HepG2 (cell line): ENCODE data around the gene ZNF367. TPM values are rescaled to one million over a fixed set of nuclear protein-coding genes. Genes with fewer than 3 reads are reported as not detected.

Experiments
- CCAR2 ChIP-seq: fragments of 200-400 bp; formaldehyde crosslinking; optimal IDR thresholded peaks from 2 replicates; pipeline ENCODE3; 2018; ENCODE audit warnings: low read depth, mild to moderate bottlenecking, low read length, moderate library complexity
- JUNB ChIP-seq: sonication (generic); formaldehyde crosslinking; IDR thresholded peaks from 2 replicates; pipeline ENCODE4 v1.8.0; 2022; ENCODE audit warnings: missing genetic modification reagents, mild to moderate bottlenecking, borderline replicate concordance
- KMT2B ChIP-seq: IDR thresholded peaks from 2 replicates; pipeline ENCODE4 v1.6.1; 2016; ENCODE audit warnings: missing genetic modification reagents, missing compliant biosample characterization
- NCOR1 ChIP-seq: fragments of 200-600 bp; sonication (generic); IDR thresholded peaks from 2 replicates; pipeline ENCODE4 v1.7.0; 2017; ENCODE audit warnings: antibody characterized with exemption, low read length, borderline replicate concordance
- NFYC ChIP-seq: IDR thresholded peaks from 2 replicates; pipeline ENCODE4 v1.6.1; 2016; ENCODE audit warnings: missing genetic modification reagents, missing compliant biosample characterization
- NR1H2 ChIP-seq: sonication (generic); formaldehyde crosslinking; IDR thresholded peaks from 2 replicates; pipeline ENCODE4 v1.8.1; 2022; ENCODE audit warnings: low read depth, missing genetic modification reagents, borderline replicate concordance
- PTBP1 ChIP-seq: fragments of 200-400 bp; formaldehyde crosslinking; IDR thresholded peaks from 2 replicates; pipeline ENCODE4 v1.6.1; 2018; ENCODE audit warnings: low read length, low read depth; ENCODE audit not compliant: poor library complexity, severe bottlenecking
- SAFB2 ChIP-seq: sonication (generic); formaldehyde crosslinking; IDR thresholded peaks from 2 replicates; pipeline ENCODE4 v1.5.1; 2020; ENCODE audit warnings: missing genetic modification reagents, low read depth, mild to moderate bottlenecking, borderline replicate concordance
- SMARCC2 ChIP-seq: fragments of 450-650 bp; IDR thresholded peaks from 2 replicates; pipeline ENCODE4 v1.6.1; 2017; ENCODE audit warnings: antibody characterized with exemption, mild to moderate bottlenecking
- UBTF ChIP-seq: sonication (generic); formaldehyde crosslinking; IDR thresholded peaks from 2 replicates; pipeline ENCODE4 v1.4.0; 2020; ENCODE audit warnings: mild to moderate bottlenecking, missing genetic modification reagents
- ZBTB38 ChIP-seq: sonication (generic); formaldehyde crosslinking; IDR thresholded peaks from 2 replicates; pipeline ENCODE4 v1.5.1; 2020; ENCODE audit warnings: mild to moderate bottlenecking, missing genetic modification reagents
- ZHX2 ChIP-seq, 2 experiments: sonication (generic) in 1 of 2; formaldehyde crosslinking in 1 of 2; IDR thresholded peaks; 2 replicates each; pipeline versions ENCODE4 v1.6.1 to v1.9.0; 2014 to 2022; ENCODE audit warnings: antibody characterized with exemption in 1 of 2, borderline replicate concordance in 1 of 2, inconsistent platforms in 1 of 2, low read depth in 1 of 2, missing genetic modification reagents in 1 of 2
- ZNF180 ChIP-seq: sonication (generic); formaldehyde crosslinking; IDR thresholded peaks from 2 replicates; pipeline ENCODE4 v1.4.0; 2020; ENCODE audit warnings: low read depth, missing genetic modification reagents, borderline replicate concordance
- polyA plus RNA-seq, 8 experiments: library from polyadenylated mRNA; depleted of rRNA in 3 of 8; stranded (reverse) in 7 of 8; unstranded in 1 of 8; fragments of >200 nt; fragmentation: Illumina TruSeq in 4 of 8; extraction: Trizol in 4 of 8; gene quantifications; 2 replicates each; pipeline versions ENCODE4 v1.2.1 to v1.2.3, GENCODE V29; 2011 to 2016; ENCODE audit warnings: low read depth in 4 of 8, missing spikeins in 1 of 8, mixed read lengths in 1 of 8; ENCODE audit not compliant: insufficient read depth in 1 of 8
- total RNA-seq, 5 experiments: library from RNA; depleted of rRNA; stranded (reverse); fragments of >200 nt; fragmentation: Illumina TruSeq; extraction: Trizol; gene quantifications; 2 replicates each; pipeline ENCODE4 v1.2.3, GENCODE V29; 2016; ENCODE audit warnings: low read depth in 1 of 5
- TF ChIP-seq, protein P1 (sequence below): sonication (generic); formaldehyde crosslinking; IDR thresholded peaks from 2 replicates; pipeline ENCODE4 v1.8.0; 2022; ENCODE audit warnings: mild to moderate bottlenecking, missing genetic modification reagents, moderate library complexity
- TF ChIP-seq, protein P2 (sequence below): sonication (generic); formaldehyde crosslinking; IDR thresholded peaks from 2 replicates; pipeline ENCODE4 v1.8.1; 2023; ENCODE audit warnings: mild to moderate bottlenecking, moderate library complexity, missing genetic modification reagents
- TF ChIP-seq, protein P3 (sequence below): sonication (generic); formaldehyde crosslinking; IDR thresholded peaks from 2 replicates; pipeline ENCODE4 v1.5.0; 2020; ENCODE audit warnings: missing genetic modification reagents, mild to moderate bottlenecking, borderline replicate concordance

The ZNF367 gene
- total and polyA plus RNA-seq, 2 of the 13 experiments (the other 11 are each of a cell fraction or from before 2014, with no cell fraction given): 2.9 to 7.7 TPM

- peak; percentile 97 for TF ChIP-seq UBTF (CRISPR knock-in tag)
- TF ChIP-seq CCAR2: no peak
- TF ChIP-seq JUNB (CRISPR knock-in tag): no peak
- peak; percentile 93 for TF ChIP-seq ZBTB38
- TF ChIP-seq, protein P1, sequence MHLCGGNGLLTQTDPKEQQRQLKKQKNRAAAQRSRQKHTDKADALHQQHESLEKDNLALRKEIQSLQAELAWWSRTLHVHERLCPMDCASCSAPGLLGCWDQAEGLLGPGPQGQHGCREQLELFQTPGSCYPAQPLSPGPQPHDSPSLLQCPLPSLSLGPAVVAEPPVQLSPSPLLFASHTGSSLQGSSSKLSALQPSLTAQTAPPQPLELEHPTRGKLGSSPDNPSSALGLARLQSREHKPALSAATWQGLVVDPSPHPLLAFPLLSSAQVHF: no peak
- TF ChIP-seq NR1H2 (CRISPR knock-in tag): no peak
- no peak for TF ChIP-seq PTBP1
- 0 out of 2 replicates have a peak, but pooled peaks have one; percentile 33 for TF ChIP-seq NFYC (CRISPR knock-in tag)
- TF ChIP-seq, protein P2, sequence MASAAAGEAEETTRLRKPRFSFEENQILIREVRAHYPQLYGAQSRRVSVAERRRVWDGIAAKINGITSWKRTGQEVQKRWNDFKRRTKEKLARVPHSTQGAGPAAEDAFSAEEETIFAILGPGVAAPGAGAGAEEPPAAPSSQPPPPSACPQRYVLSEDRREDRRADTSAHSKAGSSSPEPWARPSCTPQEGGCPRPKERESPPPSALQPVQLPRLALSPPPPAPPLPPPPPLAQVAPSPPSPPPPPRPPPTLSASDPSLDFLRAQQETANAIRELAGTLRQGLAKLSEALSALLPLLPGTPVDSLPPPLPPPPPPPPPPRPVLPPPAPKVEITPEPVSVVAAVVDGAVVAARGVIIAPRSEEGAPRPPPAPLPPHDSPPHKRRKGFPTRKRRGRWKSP (CRISPR knock-in tag): peak; percentile 57; the same call in 1 of the 2 replicates
- peak; percentile 83 for TF ChIP-seq NCOR1
- peak; percentile 83 for TF ChIP-seq KMT2B (CRISPR knock-in tag)
- no peak for TF ChIP-seq SMARCC2
- TF ChIP-seq ZHX2 (IDR thresholded peaks at IDR 0.05; ENCODE audit: low read depth): peak; percentile 60; the same call in 1 of the 2 replicates
- no peak for TF ChIP-seq ZHX2 (CRISPR knock-in tag; IDR thresholded peaks at IDR 0.05; ENCODE audit: borderline replicate concordance)
- TF ChIP-seq SAFB2 (CRISPR knock-in tag): no peak
- TF ChIP-seq ZNF180: no peak
- TF ChIP-seq, protein P3, sequence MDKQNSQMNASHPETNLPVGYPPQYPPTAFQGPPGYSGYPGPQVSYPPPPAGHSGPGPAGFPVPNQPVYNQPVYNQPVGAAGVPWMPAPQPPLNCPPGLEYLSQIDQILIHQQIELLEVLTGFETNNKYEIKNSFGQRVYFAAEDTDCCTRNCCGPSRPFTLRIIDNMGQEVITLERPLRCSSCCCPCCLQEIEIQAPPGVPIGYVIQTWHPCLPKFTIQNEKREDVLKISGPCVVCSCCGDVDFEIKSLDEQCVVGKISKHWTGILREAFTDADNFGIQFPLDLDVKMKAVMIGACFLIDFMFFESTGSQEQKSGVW: no peak
Measured at GRCh38 chr9:96391021-96391765, 27.0 kb downstream of the ZNF367 start (continued).
